OCI-LY7 (cell line): ENCODE measurements around the gene RMDN2. TPM values are rescaled to one million over a fixed set of nuclear protein-coding genes. Genes with fewer than 3 reads are reported as not detected.

Experiments
- BruUV-seq: library from RNA; stranded (reverse); fragments of 400-500 nt; replicated peaks from 2 replicates; lab custom pipeline; 2021; lab: Mats Ljungman, UMichigan
- CTCF ChIA-PET: fragments of 300-600 bp; sonication (Branson Sonifier 250); formaldehyde crosslinking; loops from one replicate; lab custom pipeline; 2022; ENCODE audit warnings: antibody characterized with exemption; ENCODE audit not compliant: unreplicated experiment; lab: Charles Lee
- POLR2A ChIA-PET: fragments of 300-600 bp; sonication (Branson Sonifier 250); formaldehyde crosslinking; loops from one replicate; lab custom pipeline; 2022; ENCODE audit warnings: antibody characterized with exemption; lab: Charles Lee
- DNase-seq: peaks from one replicate; pipeline ENCODE4 v3.0.0-alpha.2; 2015; ENCODE audit warnings: low spot score
- H2AFZ ChIP-seq: fragments of 200-600 bp; sonication (generic), shearing (Covaris generic); 2 replicates; pipeline ENCODE4 v1.6.1; 2014; ENCODE audit warnings: mild to moderate bottlenecking, antibody characterized with exemption, low read length, moderate library complexity
- H3K27ac ChIP-seq: fragments of 200-600 bp; sonication (generic); 2 replicates; pipeline ENCODE4 v1.5.1; 2014; ENCODE audit warnings: mixed run types, low read depth, mild to moderate bottlenecking, moderate library complexity, low read length, inconsistent platforms; ENCODE audit not compliant: poor library complexity, severe bottlenecking
- H3K36me3 ChIP-seq: fragments of 200-600 bp; sonication (generic); 2 replicates; pipeline ENCODE4 v1.6.1; 2014; ENCODE audit warnings: mild to moderate bottlenecking, antibody characterized with exemption, low read length, moderate library complexity, mixed read lengths; ENCODE audit not compliant: insufficient read depth
- H3K4me1 ChIP-seq: fragments of 200-600 bp; sonication (generic); 2 replicates; pipeline ENCODE4 v1.5.1; 2014; ENCODE audit warnings: mild to moderate bottlenecking, low read length; ENCODE audit not compliant: insufficient read depth, poor library complexity, severe bottlenecking
- H3K4me2 ChIP-seq: fragments of 200-600 bp; sonication (generic); 2 replicates; pipeline ENCODE4 v1.6.1; 2014; ENCODE audit warnings: mild to moderate bottlenecking, low read length
- H3K4me3 ChIP-seq: fragments of 200-600 bp; sonication (generic); 2 replicates; pipeline ENCODE4 v1.5.1; 2014; ENCODE audit warnings: mild to moderate bottlenecking, low read depth, low read length; ENCODE audit not compliant: poor library complexity, severe bottlenecking
- H3K79me2 ChIP-seq: fragments of 200-600 bp; sonication (generic); 2 replicates; pipeline ENCODE4 v1.6.1; 2016; ENCODE audit warnings: low read depth, mild to moderate bottlenecking, low read length, moderate library complexity, mixed read lengths; ENCODE audit not compliant: insufficient read depth
- H3K9me2 ChIP-seq: fragments of 200-600 bp; sonication (generic); 2 replicates; pipeline ENCODE4 v1.6.1; 2016; ENCODE audit warnings: mild to moderate bottlenecking, low read length, mixed read lengths; ENCODE audit not compliant: insufficient read depth
- H3K9me3 ChIP-seq: fragments of 200-600 bp; sonication (generic); 2 replicates; pipeline ENCODE4 v1.6.1; 2014; ENCODE audit warnings: mild to moderate bottlenecking, mixed run types, low read length, mixed read lengths
- H4K20me1 ChIP-seq: fragments of 200-600 bp; sonication (generic); 2 replicates; pipeline ENCODE4 v1.6.1; 2014; ENCODE audit warnings: mild to moderate bottlenecking, antibody characterized with exemption, low read length, moderate library complexity, mixed read lengths; ENCODE audit not compliant: insufficient read depth
- EZH2phosphoT487 ChIP-seq: fragments of 200-600 bp; sonication (generic); IDR thresholded peaks from 2 replicates; pipeline ENCODE4 v1.6.1; 2018; ENCODE audit warnings: low read depth, borderline replicate concordance, mild to moderate bottlenecking, mixed run types, antibody characterized with exemption, low read length, moderate library complexity, mixed read lengths
- intact Hi-C: fragments of 100-400 bp; cut with micrococcal nuclease; formaldehyde crosslinking; loops from one replicate; pipeline ENCODE4 v1.10.0; 2022; ENCODE audit not compliant: unreplicated experiment
- total RNA-seq, 2 experiments: library from RNA; depleted of rRNA in 1 of 2; stranded (reverse); fragments of >200 nt in 1 of 2; shearing (Covaris generic) in 1 of 2; gene quantifications; 2 replicates each; pipeline ENCODE4 v1.2.3, GENCODE V29; 2014 to 2022
- TF ChIP-seq, protein P1 (sequence below): fragments of 200-600 bp; sonication (generic); conservative IDR thresholded peaks from 2 replicates; pipeline ENCODE4 v1.5.1; 2014; ENCODE audit warnings: mild to moderate bottlenecking, antibody characterized with exemption, low read length, moderate library complexity, mixed read lengths

Gene RMDN2
- total RNA-seq, 2 experiments from 2014 or later: 0.50 to 3.1 TPM

DNA sequence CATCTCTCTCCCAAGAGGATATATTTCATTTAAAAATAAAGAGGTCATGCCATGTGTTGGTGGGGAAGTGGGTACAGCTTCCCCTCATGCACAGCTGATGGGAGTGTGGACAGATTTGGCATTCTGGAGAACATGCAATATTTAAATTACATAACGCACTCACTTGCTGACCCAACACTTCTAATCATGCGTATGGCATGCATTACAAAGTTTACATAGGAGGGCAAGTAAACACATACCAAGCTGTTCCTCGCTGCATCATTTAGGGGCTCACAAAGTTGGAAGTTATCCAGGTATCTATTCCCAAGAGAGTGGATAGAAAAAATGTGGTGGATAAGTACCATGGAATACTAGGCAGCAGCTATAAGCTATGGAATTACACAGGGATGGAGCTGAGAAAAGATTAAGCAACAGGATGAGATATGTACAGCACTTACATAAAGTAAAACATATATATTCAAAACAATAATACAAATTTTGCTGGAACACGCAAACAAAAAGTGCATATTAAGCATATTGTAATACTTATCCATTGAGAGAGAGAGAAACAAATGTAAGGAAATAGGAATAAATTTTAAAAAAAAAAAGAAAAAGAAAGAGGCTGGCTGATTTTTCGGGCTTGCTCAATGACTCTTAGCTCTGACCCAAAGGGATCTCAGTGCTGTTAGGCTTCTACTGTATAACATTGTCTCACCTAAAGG is 139.9 kb downstream of the RMDN2 start:
- H3K36me3 ChIP-seq: no peaks in the 10 kb centered on the region
- intact Hi-C loops: no loop called here
- ChIA-PET CTCF (no interaction called here), POLR2A (no interaction called here)
- H3K27ac ChIP-seq: no peak overlapping the region
- no peak overlapping the region for H2AFZ ChIP-seq
- no peaks in the 10 kb centered on the region for H3K9me2 ChIP-seq
- no peaks in the 10 kb centered on the region for H3K9me3 ChIP-seq
- DNase-seq: no peak
- no peak overlapping the region for H3K4me3 ChIP-seq
- no TSS peak for BruUV-seq
- no peaks in the 10 kb centered on the region for H3K79me2 ChIP-seq
- H4K20me1 ChIP-seq: no peaks in the 10 kb centered on the region
- H3K4me2 ChIP-seq: no peak overlapping the region
- H3K4me1 ChIP-seq: no peaks in the 10 kb centered on the region
- TF ChIP-seq EZH2phosphoT487: no peak
- TF ChIP-seq, protein P1, sequence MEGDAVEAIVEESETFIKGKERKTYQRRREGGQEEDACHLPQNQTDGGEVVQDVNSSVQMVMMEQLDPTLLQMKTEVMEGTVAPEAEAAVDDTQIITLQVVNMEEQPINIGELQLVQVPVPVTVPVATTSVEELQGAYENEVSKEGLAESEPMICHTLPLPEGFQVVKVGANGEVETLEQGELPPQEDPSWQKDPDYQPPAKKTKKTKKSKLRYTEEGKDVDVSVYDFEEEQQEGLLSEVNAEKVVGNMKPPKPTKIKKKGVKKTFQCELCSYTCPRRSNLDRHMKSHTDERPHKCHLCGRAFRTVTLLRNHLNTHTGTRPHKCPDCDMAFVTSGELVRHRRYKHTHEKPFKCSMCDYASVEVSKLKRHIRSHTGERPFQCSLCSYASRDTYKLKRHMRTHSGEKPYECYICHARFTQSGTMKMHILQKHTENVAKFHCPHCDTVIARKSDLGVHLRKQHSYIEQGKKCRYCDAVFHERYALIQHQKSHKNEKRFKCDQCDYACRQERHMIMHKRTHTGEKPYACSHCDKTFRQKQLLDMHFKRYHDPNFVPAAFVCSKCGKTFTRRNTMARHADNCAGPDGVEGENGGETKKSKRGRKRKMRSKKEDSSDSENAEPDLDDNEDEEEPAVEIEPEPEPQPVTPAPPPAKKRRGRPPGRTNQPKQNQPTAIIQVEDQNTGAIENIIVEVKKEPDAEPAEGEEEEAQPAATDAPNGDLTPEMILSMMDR: no peak

DNA sequence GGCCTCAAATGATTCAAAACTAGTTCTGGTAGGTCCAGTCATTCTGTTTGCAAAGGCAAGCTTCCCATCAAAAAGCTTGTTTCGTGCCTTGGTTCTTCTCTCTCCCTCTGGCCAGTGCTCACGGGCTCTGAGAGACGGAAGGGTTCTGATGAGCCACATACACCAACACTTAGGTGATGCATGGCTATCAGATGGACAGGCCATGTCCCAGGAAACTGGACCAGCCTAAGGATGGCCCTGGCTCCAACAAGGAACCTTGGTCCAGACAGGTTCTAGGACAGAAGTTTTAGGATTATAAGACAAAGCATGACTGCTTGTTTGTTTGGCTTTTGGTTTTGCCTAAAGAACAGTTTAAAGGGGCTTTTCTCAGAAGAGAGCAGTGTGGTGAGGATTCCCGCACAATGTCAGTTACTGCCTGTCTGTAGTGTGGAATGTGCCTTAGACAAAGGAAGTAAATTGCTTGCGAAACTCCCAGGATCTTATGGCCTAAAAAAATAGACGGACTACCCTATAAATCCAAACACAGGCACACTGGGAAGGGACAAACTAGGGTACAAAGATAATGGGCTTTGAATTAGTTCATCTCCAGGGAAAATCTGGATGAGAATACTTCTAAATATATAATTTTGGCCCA is 140.5 kb downstream of the RMDN2 start:
- H3K4me1 ChIP-seq: no peaks in the 10 kb centered on the region
- no peaks in the 10 kb centered on the region for H3K9me2 ChIP-seq
- intact Hi-C loops: no loop called here
- no peak overlapping the region for H3K4me2 ChIP-seq
- TF ChIP-seq EZH2phosphoT487: no peak
- TF ChIP-seq, protein P1: no peak
- no peak overlapping the region for H3K27ac ChIP-seq
- no peaks in the 10 kb centered on the region for H3K36me3 ChIP-seq
- DNase-seq: no peak
- H4K20me1 ChIP-seq: no peaks in the 10 kb centered on the region
- POLR2A ChIA-PET: no interaction called here
- H3K79me2 ChIP-seq: no peaks in the 10 kb centered on the region
- H3K9me3 ChIP-seq: no peaks in the 10 kb centered on the region
- H3K4me3 ChIP-seq: no peak overlapping the region
- CTCF ChIA-PET: no interaction called here
- H2AFZ ChIP-seq: no peak overlapping the region
- BruUV-seq: no TSS peak
